HepG2 (cell line): ENCODE data around the gene ZNF385B. TPM values are rescaled to one million over a fixed set of nuclear protein-coding genes. Genes with fewer than 3 reads are reported as not detected.

Experiments used
- BCL6 ChIP-seq: IDR thresholded peaks from 2 replicates; pipeline ENCODE4 v1.6.1; 2016; ENCODE audit warnings: missing genetic modification reagents, missing compliant biosample characterization
- CCAR2 ChIP-seq: fragments of 200-400 bp; formaldehyde crosslinking; optimal IDR thresholded peaks from 2 replicates; pipeline ENCODE3; 2018; ENCODE audit warnings: low read depth, mild to moderate bottlenecking, low read length, moderate library complexity
- ELF3 ChIP-seq: IDR thresholded peaks from 2 replicates; pipeline ENCODE4 v1.6.1; 2016; ENCODE audit warnings: missing genetic modification reagents, missing compliant biosample characterization
- FIP1L1 ChIP-seq: fragments of 200-400 bp; formaldehyde crosslinking; IDR thresholded peaks from 2 replicates; pipeline ENCODE4 v1.6.1; 2018; ENCODE audit warnings: low read depth, mild to moderate bottlenecking, low read length, moderate library complexity, borderline replicate concordance; ENCODE audit not compliant: insufficient read depth
- GABPB1 ChIP-seq: IDR thresholded peaks from 2 replicates; pipeline ENCODE4 v1.6.1; 2016; ENCODE audit warnings: mild to moderate bottlenecking, missing genetic modification reagents, moderate library complexity, missing compliant biosample characterization
- HDAC6 ChIP-seq: fragments of 200-600 bp; sonication (generic); IDR thresholded peaks from 2 replicates; pipeline ENCODE4 v1.7.0; 2017; ENCODE audit warnings: mild to moderate bottlenecking, antibody characterized with exemption, low read length, low read depth
- NR3C1 ChIP-seq: sonication (generic); formaldehyde crosslinking; IDR thresholded peaks from 2 replicates; pipeline ENCODE4 v1.4.0; 2020; ENCODE audit warnings: missing genetic modification reagents
- SMARCE1 ChIP-seq: fragments of 450-650 bp; IDR thresholded peaks from 2 replicates; pipeline ENCODE4 v1.6.1; 2017; ENCODE audit warnings: borderline replicate concordance
- ZBTB20 ChIP-seq: sonication (generic); formaldehyde crosslinking; IDR thresholded peaks from 2 replicates; pipeline ENCODE4 v1.8.1; 2023; ENCODE audit warnings: missing genetic modification reagents, low read depth, mild to moderate bottlenecking, borderline replicate concordance
- ZBTB4 ChIP-seq: sonication (generic); formaldehyde crosslinking; IDR thresholded peaks from 2 replicates; pipeline ENCODE4 v1.4.0; 2020; ENCODE audit warnings: missing genetic modification reagents, mild to moderate bottlenecking, borderline replicate concordance
- ZBTB46 ChIP-seq: sonication (generic); formaldehyde crosslinking; IDR thresholded peaks from 2 replicates; pipeline ENCODE4 v1.4.0; 2020; ENCODE audit warnings: mild to moderate bottlenecking, missing genetic modification reagents, borderline replicate concordance
- ZFP36 ChIP-seq: fragments of 150-350 bp; IDR thresholded peaks from 2 replicates; pipeline ENCODE4 v1.6.1; 2018; ENCODE audit warnings: borderline replicate concordance, low read length, low read depth; ENCODE audit not compliant: partially characterized antibody
- ZMYM3 ChIP-seq: sonication (generic); formaldehyde crosslinking; IDR thresholded peaks from 2 replicates; pipeline ENCODE4 v1.5.1; 2020; ENCODE audit warnings: mild to moderate bottlenecking, missing genetic modification reagents
- ZNF18 ChIP-seq: sonication (generic); formaldehyde crosslinking; IDR thresholded peaks from 2 replicates; pipeline ENCODE4 v1.8.0; 2022; ENCODE audit warnings: mild to moderate bottlenecking, missing genetic modification reagents; ENCODE audit not compliant: insufficient replicate concordance
- ZNF3 ChIP-seq: IDR thresholded peaks from 2 replicates; pipeline ENCODE4 v1.7.0; 2017; ENCODE audit warnings: inconsistent platforms
- ZNF33A ChIP-seq: sonication (generic); formaldehyde crosslinking; IDR thresholded peaks from 2 replicates; pipeline ENCODE4 v1.5.1; 2020; ENCODE audit warnings: missing genetic modification reagents, mild to moderate bottlenecking, moderate library complexity, borderline replicate concordance
- ZNF383 ChIP-seq: sonication (generic); formaldehyde crosslinking; IDR thresholded peaks from 2 replicates; pipeline ENCODE4 v1.4.0; 2020; ENCODE audit warnings: missing genetic modification reagents, mild to moderate bottlenecking, borderline replicate concordance
- ZNF569 ChIP-seq: sonication (generic); formaldehyde crosslinking; IDR thresholded peaks from 2 replicates; pipeline ENCODE4 v1.5.0; 2020; ENCODE audit warnings: mild to moderate bottlenecking, missing genetic modification reagents, moderate library complexity, borderline replicate concordance
- ZNF720 ChIP-seq: sonication (generic); formaldehyde crosslinking; IDR thresholded peaks from 2 replicates; pipeline ENCODE4 v1.4.0; 2020; ENCODE audit warnings: missing genetic modification reagents
- ZNF800 ChIP-seq: sonication (generic); formaldehyde crosslinking; IDR thresholded peaks from 2 replicates; pipeline ENCODE4 v1.4.0; 2020; ENCODE audit warnings: missing genetic modification reagents
- ZSCAN25 ChIP-seq: sonication (generic); formaldehyde crosslinking; IDR thresholded peaks from 2 replicates; pipeline ENCODE4 v1.8.0; 2022; ENCODE audit warnings: mild to moderate bottlenecking, missing genetic modification reagents
- polyA plus RNA-seq, 8 experiments: library from polyadenylated mRNA; depleted of rRNA in 3 of 8; stranded (reverse) in 7 of 8; unstranded in 1 of 8; fragments of >200 nt; fragmentation: Illumina TruSeq in 4 of 8; extraction: Trizol in 4 of 8; gene quantifications; 2 replicates each; pipeline versions ENCODE4 v1.2.1 to v1.2.3, GENCODE V29; 2011 to 2016; ENCODE audit warnings: low read depth in 4 of 8, missing spikeins in 1 of 8, mixed read lengths in 1 of 8; ENCODE audit not compliant: insufficient read depth in 1 of 8
- total RNA-seq, 5 experiments: library from RNA; depleted of rRNA; stranded (reverse); fragments of >200 nt; fragmentation: Illumina TruSeq; extraction: Trizol; gene quantifications; 2 replicates each; pipeline ENCODE4 v1.2.3, GENCODE V29; 2016; ENCODE audit warnings: low read depth in 1 of 5

ZNF385B gene
- total and polyA plus RNA-seq, 2 of the 13 experiments (the other 11 are each of a cell fraction or from before 2014, with no cell fraction given), result 3.3 to 6.7 TPM

GRCh38 chr2:179580378-179581146, 280.9 kb downstream of the ZNF385B start (continued):
- TF ChIP-seq FIP1L1, result no peak
- TF ChIP-seq HDAC6, result no peak
- TF ChIP-seq ZNF18 (CRISPR knock-in tag), result no peak
- TF ChIP-seq SMARCE1, result no peak
- TF ChIP-seq ZFP36, result no peak
- no peak for TF ChIP-seq GABPB1 (CRISPR knock-in tag)
- no peak for TF ChIP-seq ZNF720
- no peak for TF ChIP-seq NR3C1 (CRISPR knock-in tag)
- peak; percentile 86 for TF ChIP-seq BCL6 (CRISPR knock-in tag)
- TF ChIP-seq ZBTB46 (CRISPR knock-in tag), result no peak
- TF ChIP-seq CCAR2, result no peak
- no peak for TF ChIP-seq ZSCAN25 (CRISPR knock-in tag)
- 0 out of 2 replicates have a peak, but pooled peaks have one; percentile 62 for TF ChIP-seq ZBTB4 (CRISPR knock-in tag)
- TF ChIP-seq ZMYM3 (CRISPR knock-in tag), result no peak; the same call in 1 of the 2 replicates
- no peak for TF ChIP-seq ZNF569 (CRISPR knock-in tag)
- no peak for TF ChIP-seq ZNF800 (CRISPR knock-in tag)
- TF ChIP-seq ZBTB20, result no peak
- no peak for TF ChIP-seq ZNF3 (CRISPR knock-in tag)
- TF ChIP-seq ZNF33A (CRISPR knock-in tag), result no peak
- no peak for TF ChIP-seq ZNF383 (CRISPR knock-in tag)
- TF ChIP-seq ELF3 (CRISPR knock-in tag), result no peak
